Measurements from ENCODE around the gene PCYT1A.
"Not testable (repeated sequence)": the region's sequence is repeated elsewhere in the genome, so short reads cannot be mapped to it uniquely, and the experiment has no call there.

The PCYT1A gene

GRCh38 chr3:196287440-196288140 is at the start of gene PCYT1A:
TSS of gene PCYT1A (minus strand) at chr3:196287726. CDS start at chr3:196270531, 17,195 bp downstream.
- peak; percentile 96 for DNase-seq

- DNase-seq = no peak
These were observed 49.0 kb upstream of the PCYT1A start for GRCh38 chr3:196336319-196337145.

GRCh38 chr3:196335503-196335948 is 48.0 kb upstream of the PCYT1A start:
- no peak for DNase-seq

GRCh38 chr3:196334982-196335381 is 47.5 kb upstream of the PCYT1A start:
- no peak for DNase-seq

DNA sequence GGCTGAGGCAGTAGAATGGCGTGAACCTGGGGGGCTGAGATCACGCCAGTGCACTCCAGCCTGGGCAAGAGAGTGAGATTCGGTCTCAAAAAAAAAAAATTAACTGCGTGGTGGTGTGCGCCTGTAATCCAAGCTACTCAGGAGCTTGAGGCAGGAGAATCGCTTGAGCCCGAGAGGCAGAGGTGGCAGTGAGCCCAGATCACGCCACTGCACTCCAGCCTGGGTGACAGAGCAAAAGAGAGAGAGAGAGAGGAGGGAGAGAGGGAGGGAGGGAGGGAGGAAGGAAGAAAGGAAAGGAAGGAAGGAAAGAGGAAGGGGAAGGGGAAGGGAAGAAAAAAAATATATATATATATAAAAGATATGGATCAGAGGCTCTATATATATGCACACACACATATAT is 44.6 kb upstream of the PCYT1A start:
- no peak for DNase-seq

DNA sequence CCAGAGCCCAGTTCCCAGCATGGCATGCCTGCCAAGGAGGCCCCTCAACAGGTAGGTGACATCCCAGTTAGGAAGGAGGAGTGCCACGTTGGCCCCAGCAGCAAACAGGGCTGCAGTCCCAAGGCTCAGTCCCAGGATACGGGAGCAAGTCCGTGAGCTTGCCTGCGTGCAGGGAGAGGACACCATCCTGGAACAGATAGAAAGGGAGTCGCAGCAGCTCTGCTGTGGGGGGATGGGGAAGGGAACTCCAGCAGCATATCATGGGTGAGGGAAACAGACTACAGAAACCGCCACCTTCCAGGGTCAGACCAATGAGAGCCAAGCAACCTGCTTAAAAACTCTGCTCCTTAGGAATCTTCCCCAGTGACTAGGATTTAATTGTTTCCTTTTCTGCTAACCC is 39.9 kb upstream of the PCYT1A start:
- DNase-seq = no peak

GRCh38 chr3:196326936-196327335 is 39.4 kb upstream of the PCYT1A start:
- DNase-seq = no peak

- no peak for DNase-seq
These were observed 36.2 kb upstream of the PCYT1A start for GRCh38 chr3:196323691-196324090.

- DNase-seq = no peak
These were observed 35.5 kb upstream of the PCYT1A start for GRCh38 chr3:196323016-196323415.

DNA sequence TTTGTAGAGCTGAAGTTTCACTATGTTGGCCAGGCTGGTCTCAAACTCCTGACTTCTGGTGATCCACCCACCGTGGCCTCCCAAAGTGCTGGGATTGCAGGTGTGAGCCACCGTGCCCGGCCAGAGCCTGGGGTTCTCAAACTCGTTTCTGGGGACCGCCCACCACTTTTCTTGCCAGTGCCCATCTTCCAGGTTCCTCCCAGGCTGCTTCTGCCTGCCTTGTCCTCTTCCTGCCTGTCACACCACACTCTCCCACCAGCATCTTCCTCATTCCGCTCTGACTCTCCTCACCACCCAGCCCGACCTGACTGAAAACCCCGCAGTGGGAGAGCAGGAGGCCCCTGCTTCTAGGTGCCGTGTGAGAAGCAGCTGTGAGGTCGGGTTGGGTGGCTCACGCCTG is 33.6 kb upstream of the PCYT1A start:
- DNase-seq = peak; percentile 45

DNA sequence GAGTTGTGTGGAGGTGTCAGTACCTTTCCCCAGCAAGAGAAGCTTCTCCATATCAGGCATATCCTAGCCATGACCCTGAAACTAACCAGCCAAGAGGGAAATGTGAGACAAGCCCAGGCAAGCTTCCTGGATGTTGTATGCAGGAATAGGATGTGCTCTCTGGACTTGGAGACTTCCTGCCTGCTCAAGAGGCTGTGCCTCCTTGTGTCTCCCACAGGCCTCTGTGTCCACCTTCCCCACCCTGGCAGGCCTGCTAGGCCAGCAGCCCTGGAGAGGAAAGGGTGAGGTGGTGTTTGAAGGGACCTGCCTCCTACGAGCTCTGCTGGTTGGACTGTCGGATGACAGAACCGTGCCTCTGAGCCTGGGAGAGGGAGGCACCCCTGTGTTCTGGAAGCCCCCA is 32.6 kb upstream of the PCYT1A start:
- no peak for DNase-seq

GRCh38 chr3:196317687-196318467 is 30.4 kb upstream of the PCYT1A start, which contains the start of gene DYNLT2B:
TSS of gene DYNLT2B (minus strand) at chr3:196318240. CDS start at chr3:196318152, 88 bp downstream.
- DNase-seq = peak; percentile 87

DNA sequence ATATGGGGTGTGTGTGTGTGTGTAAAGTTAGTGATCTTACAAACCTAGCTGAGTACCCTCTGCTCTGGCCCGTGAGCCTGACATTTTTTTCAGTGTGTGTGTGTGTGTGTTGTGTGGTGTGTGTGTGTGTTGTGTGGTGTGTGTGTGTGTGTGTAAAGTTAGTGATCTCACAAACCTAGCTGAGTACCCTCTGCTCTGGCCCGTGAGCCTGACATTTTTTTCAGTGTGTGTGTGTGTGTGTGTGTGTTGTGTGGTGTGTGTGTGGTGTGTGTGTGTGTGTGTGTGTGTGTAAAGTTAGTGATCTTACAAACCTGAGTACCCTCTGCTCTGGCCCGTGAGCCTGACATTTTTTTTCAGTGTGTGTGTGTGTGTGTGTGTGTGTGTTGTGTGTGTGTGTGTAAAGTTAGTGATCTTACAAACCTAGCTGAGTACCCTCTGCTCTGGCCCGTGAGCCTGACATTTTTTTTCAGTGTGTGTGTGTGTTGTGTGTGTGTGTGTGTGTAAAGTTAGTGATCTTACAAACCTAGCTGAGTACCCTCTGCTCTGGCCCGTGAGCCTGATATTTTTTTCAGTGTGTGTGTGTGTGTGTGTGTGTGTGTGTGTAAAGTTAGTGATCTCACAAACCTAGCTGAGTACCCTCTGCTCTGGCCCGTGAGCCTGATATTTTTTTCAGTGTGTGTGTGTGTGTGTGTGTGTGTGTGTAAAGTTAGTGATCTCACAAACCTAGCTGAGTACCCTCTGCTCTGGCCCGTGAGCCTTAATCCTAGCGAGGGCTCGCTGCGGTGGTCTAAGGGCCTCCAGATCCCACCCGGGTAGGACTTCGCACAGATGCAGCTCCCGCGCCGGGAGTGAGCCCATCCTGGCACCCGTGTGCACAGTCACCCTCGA is 29.5 kb upstream of the PCYT1A start:
- not testable (repeated sequence) for DNase-seq

DNA sequence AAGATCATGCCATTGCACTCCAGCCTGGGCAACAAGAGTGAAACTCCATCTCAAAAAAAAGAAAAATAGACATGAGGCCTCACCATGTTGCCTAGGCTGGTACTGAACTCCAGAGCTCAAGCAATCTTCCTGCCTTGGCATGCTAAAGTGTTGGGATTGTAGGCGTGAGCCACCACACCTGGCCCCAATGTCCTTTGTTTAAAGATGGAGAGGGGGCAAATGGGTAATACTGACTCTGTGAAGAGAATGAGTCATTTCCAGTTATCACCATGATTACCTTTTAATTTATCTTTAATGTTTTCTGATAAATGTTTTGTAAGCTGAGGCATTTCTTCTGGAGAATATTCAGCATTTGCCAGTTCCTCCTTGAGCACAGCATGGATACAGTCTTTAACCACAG is 28.3 kb upstream of the PCYT1A start:
- DNase-seq = no peak

DNA sequence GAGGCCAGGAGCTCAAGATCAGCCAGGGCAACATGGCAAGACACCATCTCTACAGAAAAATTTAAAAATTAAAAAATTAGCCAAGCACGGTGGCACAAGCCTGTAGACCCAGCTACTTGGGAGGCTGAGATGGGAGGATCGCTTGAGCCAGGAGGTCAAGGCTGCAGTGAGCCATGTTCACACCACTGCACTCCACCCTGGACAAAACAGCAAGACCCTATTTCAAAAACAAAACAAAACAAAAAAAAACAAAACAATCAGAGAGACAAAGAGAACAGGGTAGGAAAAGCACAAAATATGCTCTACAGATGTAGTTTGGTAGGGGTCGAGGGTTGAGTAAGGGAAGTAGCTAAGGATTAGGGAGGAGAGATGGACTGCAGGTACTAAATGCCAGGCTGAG is 27.1 kb upstream of the PCYT1A start:
- DNase-seq = no peak

- not testable (repeated sequence) for DNase-seq
These were observed 26.6 kb upstream of the PCYT1A start for GRCh38 chr3:196314086-196314485.

DNA sequence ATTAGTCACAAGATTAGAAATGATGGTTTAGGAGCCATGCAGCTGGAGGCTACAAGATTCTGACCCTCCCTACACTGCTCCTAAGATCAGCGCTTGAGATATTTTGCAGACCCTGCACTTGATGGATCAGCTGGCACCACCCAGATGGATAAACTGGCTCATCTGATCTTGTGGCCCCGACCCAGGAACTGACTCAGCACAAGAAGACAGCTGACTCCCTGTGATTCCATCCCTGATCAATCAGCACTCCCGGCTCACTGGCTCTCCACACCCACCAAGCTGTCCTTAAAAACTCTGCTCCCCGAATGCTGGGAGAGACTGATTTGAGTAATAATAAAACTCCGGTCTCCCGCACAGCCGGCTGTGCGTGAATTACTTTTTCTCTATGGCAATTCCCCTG is 15.4 kb upstream of the PCYT1A start:
- not testable (repeated sequence) for DNase-seq

DNA sequence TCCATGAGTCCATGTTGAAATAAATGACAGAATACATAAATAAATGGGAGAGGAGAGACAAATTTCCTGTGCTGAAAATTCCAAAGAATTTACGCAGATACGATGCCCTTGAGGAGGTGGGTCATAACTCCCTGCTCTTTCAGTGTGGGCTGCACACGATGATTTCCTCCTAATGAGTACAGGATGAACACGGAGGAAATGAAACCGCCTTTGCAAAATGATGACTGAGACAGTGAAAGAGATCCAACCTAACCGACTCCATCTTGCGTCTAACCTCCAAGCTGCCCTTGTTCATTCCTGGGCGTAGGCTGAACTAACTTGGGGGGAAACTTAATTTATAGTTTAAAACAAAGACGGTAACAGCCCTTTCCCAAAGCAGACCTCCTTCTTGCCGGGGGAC is 15.0 kb upstream of the PCYT1A start:
- not testable (repeated sequence) for DNase-seq

DNA sequence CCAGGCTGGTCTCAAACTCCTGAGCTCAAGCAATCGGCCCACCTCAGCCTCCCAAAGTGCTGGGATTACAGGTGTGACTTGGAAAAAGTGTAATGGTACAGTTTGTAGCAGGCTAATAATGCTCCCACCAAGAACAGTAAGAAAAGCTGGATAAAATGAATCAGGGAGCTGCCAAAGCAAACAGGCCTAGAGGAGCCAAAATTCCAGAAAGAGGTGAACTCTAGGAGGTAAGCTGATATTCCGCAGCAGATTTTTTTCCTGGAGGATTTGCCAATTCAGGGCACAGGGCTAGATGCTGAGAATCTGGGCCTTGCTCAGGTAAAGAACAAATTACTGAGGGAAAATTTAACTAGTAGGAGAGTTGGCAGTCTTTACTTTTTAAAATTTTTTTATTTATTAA is 11.0 kb upstream of the PCYT1A start:
- no peak for DNase-seq

- no peak for DNase-seq
These were observed 4.9 kb upstream of the PCYT1A start for GRCh38 chr3:196292286-196292923.

GRCh38 chr3:196288141-196288460 is 575 bp upstream of the PCYT1A start:
- no peak for DNase-seq

- DNase-seq = peak; percentile 56
These were observed 461 bp downstream of the PCYT1A start for GRCh38 chr3:196287090-196287439.

Data from suppressor macrophage treated with lipopolysaccharide for 4 hours (primary cell).